GM21717 (cell line): ENCODE data around the gene KMT5C.

Source experiments
- ATAC-seq: cut with Tn5 transposase; IDR thresholded peaks from one replicate; pipeline ENCODE4 v1.9.1; 2021; ENCODE audit warnings: mild to moderate bottlenecking, moderate library complexity; ENCODE audit not compliant: unreplicated experiment

Gene KMT5C

GRCh38 chr19:55384131-55384919 is 44.6 kb downstream of the KMT5C start, which contains the start of gene TMEM238:
TSS of gene TMEM238 (minus strand) at chr19:55384292. CDS start at chr19:55384259, 33 bp downstream.
- ATAC-seq: peak; percentile 4

DNA sequence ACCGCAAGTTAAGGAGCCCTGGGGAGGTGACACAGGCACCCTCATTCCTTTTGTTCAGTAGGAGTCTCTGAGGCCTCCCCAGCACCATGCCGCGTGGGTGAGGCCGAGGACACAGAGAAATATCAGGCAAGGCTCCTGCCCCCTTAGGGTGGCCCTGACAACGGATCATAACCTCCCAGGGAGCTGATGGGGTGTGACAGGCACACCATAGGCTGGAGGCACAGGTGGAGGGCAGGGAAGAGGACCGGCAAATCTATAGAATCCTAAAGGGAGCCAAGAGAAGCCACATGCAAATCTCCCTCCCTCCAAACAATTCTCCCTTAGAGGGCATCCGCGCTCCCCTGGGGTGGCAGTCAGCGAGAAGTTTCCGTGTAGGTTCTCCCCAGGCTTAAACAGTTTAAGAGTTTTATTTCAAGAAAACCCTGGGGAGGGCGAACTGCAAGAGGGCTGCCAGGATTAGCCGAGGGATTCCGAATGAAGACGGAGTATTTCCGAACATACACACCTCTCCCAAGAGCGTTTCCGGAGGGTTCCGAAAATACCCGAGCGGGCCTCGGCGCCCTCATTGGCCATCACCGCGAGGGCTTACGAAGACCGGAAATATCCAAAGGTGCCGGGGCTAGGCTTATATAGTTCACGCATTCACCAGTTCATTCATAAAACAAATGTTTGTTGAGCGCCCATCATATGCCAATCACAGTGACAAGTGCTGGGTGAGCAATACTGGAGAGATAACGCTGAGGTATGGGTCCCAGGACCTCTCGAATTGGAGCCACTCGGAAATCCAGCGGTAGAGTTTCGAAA is 45.4 kb downstream of the KMT5C start:
- ATAC-seq: peak; percentile 48

DNA sequence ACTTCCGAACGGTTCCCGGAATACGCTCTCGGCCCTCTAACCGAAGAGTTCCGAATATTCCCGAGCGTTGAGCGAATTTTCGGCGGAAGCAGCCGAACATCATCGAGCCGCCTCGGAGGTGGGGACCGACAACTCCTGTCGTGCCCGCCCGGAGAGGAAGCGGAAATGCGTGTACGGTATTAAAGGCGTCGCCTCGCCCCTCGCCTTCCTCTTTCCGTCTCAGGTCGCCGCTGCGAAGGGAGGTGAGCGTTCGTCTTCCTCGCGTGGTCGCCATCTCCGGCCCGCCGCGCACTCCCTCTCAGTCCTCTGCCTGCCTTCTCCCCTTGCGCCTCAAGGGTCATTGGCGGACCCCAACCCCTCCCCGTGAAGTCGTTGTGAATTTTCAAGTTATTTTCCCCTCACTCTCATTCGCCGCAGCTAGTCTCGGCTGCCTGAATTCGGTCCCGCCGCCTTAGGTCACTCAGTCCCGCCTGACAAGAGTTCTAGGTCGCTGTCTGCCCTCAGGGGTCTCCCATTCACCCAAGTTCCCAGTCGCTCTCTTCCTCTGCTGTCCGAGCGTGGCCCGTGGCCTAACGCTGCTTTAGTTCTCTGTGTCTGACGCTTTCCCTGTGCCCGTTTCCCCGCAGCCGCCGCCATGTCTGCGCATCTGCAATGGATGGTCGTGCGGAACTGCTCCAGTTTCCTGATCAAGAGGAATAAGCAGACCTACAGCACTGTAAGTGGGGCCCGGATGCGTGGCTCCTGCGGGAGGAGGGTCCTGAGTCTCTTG is 46.2 kb downstream of the KMT5C start, which contains the start of gene RPL28:
Gene RPL28 (plus strand): TSS at position 209 of the 769 bp plus-strand sequence. CDS start 426 bp downstream, at position 635.
- peak; percentile 39 for ATAC-seq

DNA sequence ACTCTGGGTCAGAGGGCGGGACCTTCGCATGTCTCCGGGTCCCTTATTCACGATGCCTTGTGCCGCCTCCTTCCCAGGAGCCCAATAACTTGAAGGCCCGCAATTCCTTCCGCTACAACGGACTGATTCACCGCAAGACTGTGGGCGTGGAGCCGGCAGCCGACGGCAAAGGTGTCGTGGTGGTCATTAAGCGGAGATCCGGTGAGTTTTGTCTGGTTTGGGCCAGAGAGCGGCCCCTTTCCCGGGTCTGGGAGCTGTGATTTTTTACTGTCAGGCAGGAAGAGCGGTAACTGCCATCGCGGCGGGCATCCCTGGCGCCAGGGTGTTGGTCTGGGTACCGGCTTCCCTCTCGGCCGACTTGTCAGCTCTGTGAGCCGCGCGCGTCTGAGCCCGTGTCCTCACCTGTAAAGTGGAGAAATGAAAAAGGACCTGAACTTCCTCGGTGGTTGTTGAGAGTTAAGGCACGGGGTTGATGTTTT is 46.9 kb downstream of the KMT5C start:
- ATAC-seq: no peak

DNA sequence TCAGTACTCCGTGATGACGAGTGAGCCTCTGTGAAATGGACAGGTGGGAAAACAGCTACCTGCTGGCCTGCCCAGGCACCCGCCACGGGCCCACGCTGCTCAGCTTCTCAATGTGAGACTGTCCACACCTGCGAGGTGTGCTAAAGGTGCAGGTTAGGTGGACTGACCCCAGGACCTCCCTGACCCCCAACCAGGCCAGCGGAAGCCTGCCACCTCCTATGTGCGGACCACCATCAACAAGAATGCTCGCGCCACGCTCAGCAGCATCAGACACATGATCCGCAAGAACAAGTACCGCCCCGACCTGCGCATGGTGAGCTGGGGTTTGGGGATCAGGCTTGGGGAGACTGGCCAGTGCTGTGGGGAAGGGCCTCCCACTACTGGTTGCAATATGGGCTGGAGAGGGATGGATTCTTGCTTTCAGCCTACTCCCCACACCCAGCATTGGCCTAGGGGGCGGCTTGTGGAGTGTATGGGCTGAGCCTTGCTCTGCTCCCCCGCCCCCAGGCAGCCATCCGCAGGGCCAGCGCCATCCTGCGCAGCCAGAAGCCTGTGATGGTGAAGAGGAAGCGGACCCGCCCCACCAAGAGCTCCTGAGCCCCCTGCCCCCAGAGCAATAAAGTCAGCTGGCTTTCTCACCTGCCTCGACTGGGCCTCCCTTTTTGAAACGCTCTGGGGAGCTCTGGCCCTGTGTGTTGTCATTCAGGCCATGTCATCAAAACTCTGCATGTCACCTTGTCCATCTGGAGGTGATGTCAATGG is 48.2 kb downstream of the KMT5C start:
- no peak for ATAC-seq

GRCh38 chr19:55389386-55390317 is 50.0 kb downstream of the KMT5C start:
- no peak for ATAC-seq

GRCh38 chr19:55390461-55390880 is 50.8 kb downstream of the KMT5C start:
- ATAC-seq: no peak

GRCh38 chr19:55391191-55391670 is 51.6 kb downstream of the KMT5C start:
- no peak for ATAC-seq

GRCh38 chr19:55391702-55392615 is 52.3 kb downstream of the KMT5C start:
- ATAC-seq: no peak

- no peak for ATAC-seq
Observed at GRCh38 chr19:55392820-55393761, 53.4 kb downstream of the KMT5C start.
